Measurements from ENCODE around the gene ADAMTS4. TPM values are rescaled to one million over a fixed set of nuclear protein-coding genes. Genes with fewer than 3 reads are reported as not detected.

Gene ADAMTS4
- total RNA-seq, 4 donors from 2014 or later = 16.8 to 79.3 (median 33.9) TPM

- TF ChIP-seq CTCF (IDR thresholded peaks at IDR 0.05; ENCODE audit: low read depth) = no peak
These were observed 31.9 kb downstream of the ADAMTS4 start for GRCh38 chr1:161166669-161167548.

- no peak for TF ChIP-seq CTCF (IDR thresholded peaks at IDR 0.05; ENCODE audit: low read depth)
These were observed 32.8 kb downstream of the ADAMTS4 start, which contains the start of gene PPOX for GRCh38 chr1:161165742-161166668. Gene PPOX (plus strand): TSS chr1:161166426. CDS start chr1:161166848, 422 bp downstream.

- TF ChIP-seq CTCF (IDR thresholded peaks at IDR 0.05; ENCODE audit: low read depth) = no peak
These were observed 33.8 kb downstream of the ADAMTS4 start for GRCh38 chr1:161164901-161165610.

- no peak for TF ChIP-seq CTCF (IDR thresholded peaks at IDR 0.05; ENCODE audit: low read depth)
These were observed 35.1 kb downstream of the ADAMTS4 start for GRCh38 chr1:161163793-161164192.

- TF ChIP-seq CTCF (IDR thresholded peaks at IDR 0.05; ENCODE audit: low read depth) = no peak
These were observed 36.0 kb downstream of the ADAMTS4 start for GRCh38 chr1:161162806-161163205.

- TF ChIP-seq CTCF (IDR thresholded peaks at IDR 0.05; ENCODE audit: low read depth) = no peak
These were observed 36.8 kb downstream of the ADAMTS4 start for GRCh38 chr1:161162052-161162451.
